Transverse colon (tissue), 4 donors: Measurements from ENCODE around the gene HOXD1. TPM values are rescaled to one million over a fixed set of nuclear protein-coding genes. Genes with fewer than 3 reads are reported as not detected.

Source experiments
- DNase-seq: peaks from one replicate; pipeline ENCODE4 v3.0.0-alpha.2; 2019
- H3K27ac ChIP-seq, 4 donors: fragments of 200-600 bp; sonication (generic); 2 replicates each; pipeline ENCODE4 v1.5.1; 2016 to 2018; ENCODE audit warnings: inconsistent platforms in 4 of 4
- H3K27me3 ChIP-seq: fragments of 200-600 bp; sonication (generic); 2 replicates; pipeline ENCODE4 v1.5.1; 2017; ENCODE audit warnings: inconsistent platforms
- H3K36me3 ChIP-seq, 4 donors: fragments of 200-600 bp; sonication (generic); 2 replicates each; pipeline ENCODE4 v1.5.1; 2017 to 2019; ENCODE audit warnings: inconsistent platforms in 4 of 4
- H3K4me1 ChIP-seq, 4 donors: fragments of 200-600 bp; sonication (generic); 2 replicates each; pipeline ENCODE4 v1.5.1; 2017 to 2020; ENCODE audit warnings: inconsistent platforms in 4 of 4
- H3K4me3 ChIP-seq, 4 donors: fragments of 200-600 bp; sonication (generic); 1 replicate in 1 of 4; 2 replicates in 3 of 4; pipeline versions ENCODE4 v1.5.1 to v1.6.1; 2017 to 2019; ENCODE audit warnings: inconsistent platforms in 4 of 4
- H3K9me3 ChIP-seq, 2 donors: fragments of 200-600 bp; sonication (generic); 2 replicates each; pipeline ENCODE4 v1.5.1; 2017 to 2019; ENCODE audit warnings: inconsistent platforms in 2 of 2
- EP300 ChIP-seq: sonication (generic); formaldehyde crosslinking; IDR thresholded peaks from one replicate; pipeline ENCODE4 v1.6.1; 2017; ENCODE audit warnings: antibody characterized with exemption, low read depth
- POLR2A ChIP-seq: fragments of 450-650 bp; IDR thresholded peaks from one replicate; pipeline ENCODE4 v1.6.1; 2016; ENCODE audit warnings: antibody characterized with exemption, mild to moderate bottlenecking, moderate library complexity
- POLR2AphosphoS5 ChIP-seq, 3 donors: sonication (generic); formaldehyde crosslinking; IDR thresholded peaks; one replicate each; pipeline ENCODE4 v1.6.1; 2016; ENCODE audit warnings: antibody characterized with exemption in 3 of 3
- WGBS, 2 donors: methylation state at CpG; one replicate each; pipeline ENCODE4 v1.1.5; 2018; ENCODE audit warnings: low coverage in 1 of 2; 5-methylcytosine and 5-hydroxymethylcytosine counted together
- in situ Hi-C, 4 donors: fragments of 200-750 bp; cut with MboI; loops; one replicate each; pipeline versions ENCODE4 v1.15.0 to v1.15.1; 2017; ENCODE audit warnings: low sequenced_read_pairs in 3 of 4, low pct_ligation_motif_present in 1 of 4, low pct_unique_long_range_greater_than_20kb in 1 of 4
- intact Hi-C: fragments of 100-400 bp; cut with DNase I; formaldehyde crosslinking; loops from one replicate; pipeline ENCODE4 v1.15.1; 2023; ENCODE audit warnings: low total_unique reads
- total RNA-seq, 4 donors: library from RNA; depleted of rRNA; stranded (reverse); fragments of >200 nt; gene quantifications; one replicate each; pipeline ENCODE4 v1.1.0, GENCODE V29; 2016
- TF ChIP-seq, protein P1 (sequence below), 5 experiments: fragments of 200-600 bp in 3 of 5; fragments of 450-650 bp in 2 of 5; sonication (generic) in 3 of 5; IDR thresholded peaks; 1 replicate in 2 of 5; 2 replicates in 3 of 5; pipeline ENCODE4 v1.5.1; 2016 to 2017; ENCODE audit warnings: antibody characterized with exemption in 5 of 5, inconsistent platforms in 3 of 5, mild to moderate bottlenecking in 2 of 5, moderate library complexity in 1 of 5

The HOXD1 gene
- total RNA-seq, 4 donors from 2014 or later = 4.1 to 12.9 (median 4.5) TPM

DNA sequence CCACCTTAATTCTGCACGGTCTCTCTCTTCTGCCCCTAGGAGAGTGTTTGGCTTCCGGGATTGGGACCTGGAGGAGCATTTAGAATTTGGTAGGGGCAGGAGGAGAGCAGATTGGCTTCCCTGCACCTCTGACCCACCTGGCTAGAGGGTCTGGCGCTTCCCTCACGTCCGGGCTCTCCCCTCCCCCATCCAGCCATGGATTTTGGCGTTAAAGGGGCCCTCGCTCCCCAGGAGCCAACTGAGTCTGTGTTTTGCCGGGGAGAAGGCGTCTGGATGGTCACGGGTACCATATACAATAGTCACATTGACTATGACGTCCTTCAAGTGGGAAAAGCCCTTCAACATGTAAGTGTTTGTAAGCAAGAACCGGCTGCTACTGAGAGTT lies 24.8 kb upstream of the HOXD1 start:
- no peaks in the 10 kb centered on the region for H3K9me3 ChIP-seq
- H3K4me1 ChIP-seq = peaks cover 4 to 36% (median 18%) of the 10 kb centered on the region in 4 donors
- H3K36me3 ChIP-seq = no peaks in the 10 kb centered on the region
- in situ Hi-C loops = no loop called here
- WGBS, 2 donors = 44 to 56% methylated on average over 3 to 12 of the region's 12 CpGs
- intact Hi-C loops = no loop called here
- no peak for DNase-seq
- H3K27me3 ChIP-seq = peaks cover 79% of the 10 kb centered on the region
- TF ChIP-seq, protein P1, sequence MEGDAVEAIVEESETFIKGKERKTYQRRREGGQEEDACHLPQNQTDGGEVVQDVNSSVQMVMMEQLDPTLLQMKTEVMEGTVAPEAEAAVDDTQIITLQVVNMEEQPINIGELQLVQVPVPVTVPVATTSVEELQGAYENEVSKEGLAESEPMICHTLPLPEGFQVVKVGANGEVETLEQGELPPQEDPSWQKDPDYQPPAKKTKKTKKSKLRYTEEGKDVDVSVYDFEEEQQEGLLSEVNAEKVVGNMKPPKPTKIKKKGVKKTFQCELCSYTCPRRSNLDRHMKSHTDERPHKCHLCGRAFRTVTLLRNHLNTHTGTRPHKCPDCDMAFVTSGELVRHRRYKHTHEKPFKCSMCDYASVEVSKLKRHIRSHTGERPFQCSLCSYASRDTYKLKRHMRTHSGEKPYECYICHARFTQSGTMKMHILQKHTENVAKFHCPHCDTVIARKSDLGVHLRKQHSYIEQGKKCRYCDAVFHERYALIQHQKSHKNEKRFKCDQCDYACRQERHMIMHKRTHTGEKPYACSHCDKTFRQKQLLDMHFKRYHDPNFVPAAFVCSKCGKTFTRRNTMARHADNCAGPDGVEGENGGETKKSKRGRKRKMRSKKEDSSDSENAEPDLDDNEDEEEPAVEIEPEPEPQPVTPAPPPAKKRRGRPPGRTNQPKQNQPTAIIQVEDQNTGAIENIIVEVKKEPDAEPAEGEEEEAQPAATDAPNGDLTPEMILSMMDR (IDR thresholded peaks at IDR 0.05) = no peak
- TF ChIP-seq EP300 = no peak
- H3K27ac ChIP-seq = no peak overlapping the region
- H3K4me3 ChIP-seq = no peak overlapping the region

DNA sequence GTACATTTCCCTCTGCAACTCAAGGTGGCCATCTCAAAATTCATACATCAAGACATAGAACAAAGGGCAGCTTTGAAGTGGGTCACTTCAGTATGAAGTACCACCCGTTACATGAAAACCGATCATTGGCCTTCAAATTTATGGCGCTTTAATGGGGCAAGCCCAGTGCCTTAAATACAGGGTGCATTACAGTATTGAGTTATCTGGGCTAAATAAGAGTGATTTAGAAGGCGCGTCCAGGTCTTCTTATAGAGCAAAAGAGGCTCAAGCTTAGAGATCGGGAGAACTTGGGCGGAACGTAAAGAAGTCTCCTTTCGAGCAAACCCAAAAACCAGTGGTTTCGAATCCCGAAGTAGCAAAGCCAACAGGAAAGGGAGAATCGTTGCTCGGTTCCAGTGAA lies 24.3 kb upstream of the HOXD1 start:
- Histone ChIP-seq H3K4me1 (peaks cover 4 to 30% (median 14%) of the 10 kb centered on the region in 4 donors), H3K4me3 (no peak overlapping the region), H3K9me3 (no peaks in the 10 kb centered on the region), H3K36me3 (no peaks in the 10 kb centered on the region), H3K27ac (no peak overlapping the region), H3K27me3 (peaks cover 73% of the 10 kb centered on the region)
- WGBS, 2 donors = 61 to 62% methylated on average over 9 to 13 of the region's 13 CpGs
- DNase-seq = no peak
- intact Hi-C loops (no loop called here), in situ Hi-C loops (no loop called here)
- TF ChIP-seq POLR2AphosphoS5 (IDR thresholded peaks at IDR 0.05) = no peak
- no peak for TF ChIP-seq POLR2A

DNA sequence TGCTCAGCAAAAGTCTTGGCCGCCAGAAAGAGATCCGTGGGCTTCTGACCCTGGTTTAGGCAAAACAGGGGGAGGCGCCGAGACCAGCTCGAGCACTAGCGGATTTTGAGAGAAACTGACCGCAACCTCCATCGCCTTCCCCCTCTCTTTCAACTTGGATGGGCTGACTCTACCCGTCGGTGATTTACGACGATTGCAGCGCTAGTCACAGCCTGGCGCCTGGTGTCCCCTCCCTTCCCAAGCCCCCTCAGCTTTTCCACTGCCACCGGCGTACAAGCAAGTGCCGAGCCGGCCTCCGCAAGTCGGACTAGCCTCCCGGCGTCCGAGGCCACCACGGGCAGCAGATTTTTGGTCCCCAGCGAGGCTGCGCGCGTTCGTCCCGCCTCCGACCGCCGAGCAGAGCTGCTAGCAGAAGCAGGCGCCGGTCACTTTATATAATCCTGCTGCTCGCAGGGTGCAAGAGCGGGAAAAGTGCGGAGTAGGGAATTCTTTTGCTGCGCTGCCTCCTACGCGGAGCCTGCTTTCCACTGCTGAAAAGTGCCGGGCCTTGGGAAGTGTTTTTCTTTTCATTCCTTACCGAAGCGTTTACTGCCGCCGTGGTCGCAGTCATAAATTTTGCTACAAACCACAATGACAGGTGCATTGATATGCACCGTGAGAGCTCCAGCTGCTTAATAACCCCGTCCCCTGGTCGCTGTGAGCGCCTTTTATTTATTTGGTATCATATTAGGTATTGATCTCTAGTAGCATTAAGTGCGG lies 23.7 kb upstream of the HOXD1 start:
- Histone ChIP-seq H3K4me3 (peak overlapping the region in 1 of 4 donors; percentile 24), H3K36me3 (no peaks in the 10 kb centered on the region), H3K9me3 (no peaks in the 10 kb centered on the region), H3K4me1 (peaks cover 0 to 25% (median 10%) of the 10 kb centered on the region in 4 donors), H3K27ac (no peak overlapping the region), H3K27me3 (peaks cover 67% of the 10 kb centered on the region)
- DNase-seq = no peak
- in situ Hi-C loops = no loop called here
- intact Hi-C loops = no loop called here
- 53 to 60% methylated on average over 13 to 52 of the region's 52 CpGs for WGBS, 2 donors
- TF ChIP-seq POLR2AphosphoS5 (IDR thresholded peaks at IDR 0.05) (no peak), POLR2A (no peak), EP300 (no peak)
- TF ChIP-seq, protein P1 (IDR thresholded peaks at IDR 0.05) = no peak

DNA sequence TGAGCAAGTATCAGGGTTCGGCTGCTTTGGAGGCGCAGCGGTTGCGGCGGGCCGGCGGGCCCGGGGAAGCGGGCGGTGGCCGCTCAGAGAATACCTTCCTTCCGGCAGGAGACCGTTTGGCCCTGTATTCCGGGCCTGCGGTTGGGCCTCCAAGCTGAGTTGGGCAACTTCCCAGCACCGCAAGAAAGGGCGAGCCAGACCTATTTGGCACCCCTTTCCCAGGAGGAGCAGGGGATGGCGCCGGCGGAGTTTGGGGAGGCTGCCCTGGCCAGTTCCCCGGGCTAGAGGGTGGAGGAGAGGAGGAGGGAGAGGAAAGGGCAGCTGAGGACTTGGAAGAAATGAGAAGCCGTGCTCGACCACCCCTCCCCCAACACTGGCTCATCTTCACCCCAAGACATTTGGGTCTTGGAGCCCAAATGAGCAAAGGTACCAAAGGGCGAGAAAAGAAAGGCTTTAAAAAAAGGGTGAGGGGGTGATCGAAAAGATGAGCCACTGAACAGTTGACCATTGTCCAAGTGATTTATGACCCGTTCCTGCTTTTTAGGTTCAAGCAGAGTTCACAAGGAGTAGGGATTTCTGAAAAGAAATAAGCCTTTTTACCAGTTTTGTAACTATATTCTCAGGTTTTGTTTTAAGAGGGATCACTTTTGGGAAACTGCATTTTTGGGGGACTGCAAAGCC lies 23.0 kb upstream of the HOXD1 start:
- H3K36me3 ChIP-seq = no peaks in the 10 kb centered on the region
- no peaks in the 10 kb centered on the region for H3K9me3 ChIP-seq
- no peak overlapping the region for H3K4me3 ChIP-seq
- peaks cover 63% of the 10 kb centered on the region for H3K27me3 ChIP-seq
- no peak for TF ChIP-seq EP300
- TF ChIP-seq, protein P1 (IDR thresholded peaks at IDR 0.05) = no peak
- TF ChIP-seq POLR2A = no peak
- no peak for TF ChIP-seq POLR2AphosphoS5 (IDR thresholded peaks at IDR 0.05)
- DNase-seq = no peak
- H3K4me1 ChIP-seq = peaks cover 0 to 19% (median 9%) of the 10 kb centered on the region in 4 donors
- in situ Hi-C loops (no loop called here), intact Hi-C loops (no loop called here)
- 60 to 64% methylated on average over 9 to 26 of the region's 26 CpGs for WGBS, 2 donors
- no peak overlapping the region for H3K27ac ChIP-seq
